ENCODE data around the gene KLHL25. TPM values are rescaled to one million over a fixed set of nuclear protein-coding genes. Genes with fewer than 3 reads are reported as not detected.
"Not testable (repeated sequence)": the region's sequence is repeated elsewhere in the genome, so short reads cannot be mapped to it uniquely, and the experiment has no call there.

Gene KLHL25
- total and polyA plus RNA-seq, 2 experiments from 2014 or later, result 10.9 to 18.0 TPM

GRCh38 chr15:85837881-85838280 lies 43.2 kb upstream of the KLHL25 start:
- no peak for TF ChIP-seq CTCF (IDR thresholded peaks at IDR 0.05; ENCODE audit: low read depth, low read length)
- no peak for DNase-seq (ENCODE audit: low read depth in 1 of 2, low spot score in 1 of 2)
- H3K36me3 ChIP-seq, result no peaks in the 10 kb centered on the region
- H3K27me3 ChIP-seq, result peaks cover 5% of the 10 kb centered on the region
- H3K27ac ChIP-seq, result no peak overlapping the region
- H3K4me3 ChIP-seq, result no peak overlapping the region
- H3K4me1 ChIP-seq (ENCODE audit: low read depth), result peaks cover 3% of the 10 kb centered on the region
- no peaks in the 10 kb centered on the region for H3K9me3 ChIP-seq (ENCODE audit: low read depth)

GRCh38 chr15:85837011-85837433 lies 42.3 kb upstream of the KLHL25 start:
- Histone ChIP-seq H3K4me3 (no peak overlapping the region), H3K9me3 (ENCODE audit: low read depth) (no peaks in the 10 kb centered on the region), H3K4me1 (ENCODE audit: low read depth) (peaks cover 3% of the 10 kb centered on the region), H3K27ac (no peak overlapping the region), H3K27me3 (peaks cover 5% of the 10 kb centered on the region), H3K36me3 (no peaks in the 10 kb centered on the region)
- no peak for DNase-seq (ENCODE audit: low read depth in 1 of 2, low spot score in 1 of 2)
- TF ChIP-seq CTCF (IDR thresholded peaks at IDR 0.05; ENCODE audit: low read depth, low read length), result no peak

- Histone ChIP-seq H3K36me3 (no peaks in the 10 kb centered on the region), H3K9me3 (ENCODE audit: low read depth) (no peaks in the 10 kb centered on the region), H3K4me3 (no peak overlapping the region), H3K27me3 (peaks cover under 1% of the 10 kb centered on the region), H3K27ac (no peak overlapping the region), H3K4me1 (ENCODE audit: low read depth) (no peaks in the 10 kb centered on the region)
- no peak for DNase-seq (ENCODE audit: low read depth in 1 of 2, low spot score in 1 of 2)
- no peak for TF ChIP-seq CTCF (IDR thresholded peaks at IDR 0.05; ENCODE audit: low read depth, low read length)
These were observed 39.9 kb upstream of the KLHL25 start for GRCh38 chr15:85834651-85835050.

- no peak overlapping the region for H3K27ac ChIP-seq
- no peaks in the 10 kb centered on the region for H3K36me3 ChIP-seq
- no peak overlapping the region for H3K4me3 ChIP-seq
- no peaks in the 10 kb centered on the region for H3K9me3 ChIP-seq (ENCODE audit: low read depth)
- H3K4me1 ChIP-seq (ENCODE audit: low read depth), result no peaks in the 10 kb centered on the region
- no peak for TF ChIP-seq CTCF (IDR thresholded peaks at IDR 0.05; ENCODE audit: low read depth, low read length)
- no peaks in the 10 kb centered on the region for H3K27me3 ChIP-seq
- no peak for DNase-seq (ENCODE audit: low read depth in 1 of 2, low spot score in 1 of 2)
These were observed 37.7 kb upstream of the KLHL25 start for GRCh38 chr15:85832394-85832793.

- Histone ChIP-seq H3K27ac (no peak overlapping the region), H3K4me1 (ENCODE audit: low read depth) (no peaks in the 10 kb centered on the region), H3K9me3 (ENCODE audit: low read depth) (no peaks in the 10 kb centered on the region), H3K4me3 (no peak overlapping the region), H3K36me3 (no peaks in the 10 kb centered on the region), H3K27me3 (no peaks in the 10 kb centered on the region)
- peak; percentile 84 for TF ChIP-seq CTCF (IDR thresholded peaks at IDR 0.05; ENCODE audit: low read depth, low read length)
- DNase-seq (ENCODE audit: low read depth in 1 of 2, low spot score in 1 of 2), result peak; percentile 76 to 80
These were observed 36.8 kb upstream of the KLHL25 start for GRCh38 chr15:85831415-85832113.

GRCh38 chr15:85829754-85830153 lies 35.0 kb upstream of the KLHL25 start:
- DNase-seq (ENCODE audit: low read depth in 1 of 2, low spot score in 1 of 2); H3K4me1 ChIP-seq (ENCODE audit: low read depth); H3K36me3 ChIP-seq; H3K9me3 ChIP-seq (ENCODE audit: low read depth); H3K27me3 ChIP-seq; H3K27ac ChIP-seq; H3K4me3 ChIP-seq: not testable (repeated sequence)

Measured in cardiac muscle cell (in vitro differentiated cells and primary cell).